OCI-LY3 (cell line): ENCODE data around the gene FUT2.

Experiments used
- EZH2phosphoT487 ChIP-seq: fragments of 200-600 bp; shearing (Covaris generic); IDR thresholded peaks from 2 replicates; pipeline ENCODE4 v1.6.1; 2018; ENCODE audit warnings: antibody characterized with exemption, mixed run types, low read depth
- TF ChIP-seq, protein P1 (sequence below): fragments of 200-600, 300-600 bp; sonication (generic); IDR thresholded peaks from 2 replicates; pipeline ENCODE4 v1.5.1; 2014; ENCODE audit warnings: antibody characterized with exemption, low read length, low read depth

DNA sequence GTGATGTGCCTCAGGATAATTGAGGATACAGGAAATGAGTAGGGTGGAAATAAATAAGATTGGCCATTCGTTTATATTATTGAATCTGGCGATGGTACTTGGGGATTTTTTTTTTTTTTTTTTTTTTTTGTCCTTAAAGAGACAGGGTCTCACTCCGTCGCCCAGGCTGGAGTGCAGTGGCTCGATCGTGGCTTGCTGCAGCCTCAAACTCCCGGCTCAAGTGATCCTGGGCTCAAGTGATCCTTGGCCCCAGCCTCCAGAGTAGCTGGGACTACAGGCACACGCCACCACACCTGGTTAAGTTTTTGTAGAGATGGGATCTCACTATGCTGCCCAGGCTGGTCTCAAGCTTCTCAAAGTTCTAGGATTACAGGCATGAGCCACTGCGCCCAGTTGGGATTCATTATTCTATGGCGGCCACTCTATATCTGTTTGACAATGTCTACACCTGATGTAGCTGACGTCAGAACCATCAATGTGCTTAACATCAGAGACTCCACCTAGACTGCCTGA, 26.5 kb downstream of the FUT2 start:
- TF ChIP-seq, protein P1, sequence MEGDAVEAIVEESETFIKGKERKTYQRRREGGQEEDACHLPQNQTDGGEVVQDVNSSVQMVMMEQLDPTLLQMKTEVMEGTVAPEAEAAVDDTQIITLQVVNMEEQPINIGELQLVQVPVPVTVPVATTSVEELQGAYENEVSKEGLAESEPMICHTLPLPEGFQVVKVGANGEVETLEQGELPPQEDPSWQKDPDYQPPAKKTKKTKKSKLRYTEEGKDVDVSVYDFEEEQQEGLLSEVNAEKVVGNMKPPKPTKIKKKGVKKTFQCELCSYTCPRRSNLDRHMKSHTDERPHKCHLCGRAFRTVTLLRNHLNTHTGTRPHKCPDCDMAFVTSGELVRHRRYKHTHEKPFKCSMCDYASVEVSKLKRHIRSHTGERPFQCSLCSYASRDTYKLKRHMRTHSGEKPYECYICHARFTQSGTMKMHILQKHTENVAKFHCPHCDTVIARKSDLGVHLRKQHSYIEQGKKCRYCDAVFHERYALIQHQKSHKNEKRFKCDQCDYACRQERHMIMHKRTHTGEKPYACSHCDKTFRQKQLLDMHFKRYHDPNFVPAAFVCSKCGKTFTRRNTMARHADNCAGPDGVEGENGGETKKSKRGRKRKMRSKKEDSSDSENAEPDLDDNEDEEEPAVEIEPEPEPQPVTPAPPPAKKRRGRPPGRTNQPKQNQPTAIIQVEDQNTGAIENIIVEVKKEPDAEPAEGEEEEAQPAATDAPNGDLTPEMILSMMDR, result no peak
- no peak for TF ChIP-seq EZH2phosphoT487
